Adipose tissue (tissue), 3 donors: Measurements from ENCODE around the gene SMPD4. TPM values are rescaled to one million over a fixed set of nuclear protein-coding genes. Genes with fewer than 3 reads are reported as not detected.
"Not testable (repeated sequence)": the region's sequence is repeated elsewhere in the genome, so short reads cannot be mapped to it uniquely, and the experiment has no call there.

Experiments
- H3K27ac ChIP-seq: one replicate; pipeline ENCODE4 v1.5.1; 2013; ENCODE audit warnings: low read depth, low read length
- WGBS, 3 donors: extraction: QIAGEN DNeasy Blood & Tissue Kit; methylation state at CpG; one replicate each; pipeline ENCODE4 v1.1.7; 2013; 5-methylcytosine and 5-hydroxymethylcytosine counted together
- polyA plus RNA-seq, 3 donors: library from polyadenylated mRNA; stranded (reverse); fragments of 200-250 nt; gene quantifications; one replicate each; pipeline ENCODE4 v1.2.3, GENCODE V29; 2013
- donor health status: healthy with polysubstance abuse.
- donor health status: Bipolar disorder and iron deficiency.
- donor health status: healthy.

The SMPD4 gene
- polyA plus RNA-seq, result 10 to 100 TPM; 20.9 to 29.5 (median 29.1) TPM

- H3K27ac ChIP-seq, result peak within 1 kb of the TSS; percentile 40
- 0 to 1% (median 0%) methylated on average over 48 to 55 of the region's 55 CpGs for WGBS, 3 donors
Observed at GRCh38 chr2:130181325-130181879, at the start of gene SMPD4. Gene SMPD4, minus strand, starts transcription at chr2:130181602. Its CDS starts 5,010 bp downstream, at chr2:130176592.

DNA sequence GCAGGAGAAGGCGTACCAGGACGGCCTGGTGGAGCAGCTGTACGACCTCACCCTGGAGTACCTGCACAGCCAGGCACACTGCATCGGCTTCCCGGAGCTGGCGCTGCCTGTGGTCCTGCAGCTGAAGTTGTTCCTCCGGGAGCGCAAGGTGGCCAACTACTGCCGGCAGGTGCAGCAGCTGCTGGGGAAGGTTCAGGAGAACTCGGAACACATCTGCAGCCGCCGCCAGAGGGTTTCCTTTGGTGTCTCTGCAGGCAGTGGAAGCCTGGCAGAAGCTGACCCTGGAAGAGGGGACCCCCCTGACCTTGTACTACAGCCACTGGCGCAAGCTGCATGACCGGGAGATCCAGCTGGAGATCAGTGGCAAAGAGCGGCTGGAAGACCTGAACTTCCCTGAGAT, 49.5 kb upstream of the SMPD4 start:
- WGBS, 3 donors, result 88 to 92% (median 91%) methylated on average over 15 of the region's 15 CpGs
- H3K27ac ChIP-seq, result not testable (repeated sequence)

DNA sequence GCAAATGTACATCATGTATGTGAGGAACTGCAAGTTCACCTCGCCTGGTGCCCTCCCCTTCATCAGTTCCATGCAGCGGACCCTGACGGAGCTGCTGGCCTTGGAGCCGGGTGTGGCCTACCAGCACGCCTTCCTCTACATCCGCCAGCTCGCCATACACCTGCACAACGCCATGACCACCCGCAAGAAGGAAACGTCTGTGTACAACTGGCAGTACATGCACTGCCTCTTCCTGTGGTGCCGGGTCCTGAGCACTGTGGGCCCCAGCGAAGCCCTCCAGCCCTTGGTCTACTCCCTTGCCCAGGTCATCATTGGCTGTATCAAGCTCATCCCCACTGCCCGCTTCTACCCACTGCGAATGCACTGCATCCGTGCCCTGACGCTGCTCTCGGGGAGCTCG, 49.0 kb upstream of the SMPD4 start:
- 91 to 95% (median 93%) methylated on average over 15 to 18 of the region's 18 CpGs for WGBS, 3 donors
- not testable (repeated sequence) for H3K27ac ChIP-seq

- H3K27ac ChIP-seq, result not testable (repeated sequence)
- WGBS, 3 donors, result 39 to 50% (median 40%) methylated on average over 39 to 46 of the region's 48 CpGs
Observed at GRCh38 chr2:130229161-130229510, 47.7 kb upstream of the SMPD4 start.

DNA sequence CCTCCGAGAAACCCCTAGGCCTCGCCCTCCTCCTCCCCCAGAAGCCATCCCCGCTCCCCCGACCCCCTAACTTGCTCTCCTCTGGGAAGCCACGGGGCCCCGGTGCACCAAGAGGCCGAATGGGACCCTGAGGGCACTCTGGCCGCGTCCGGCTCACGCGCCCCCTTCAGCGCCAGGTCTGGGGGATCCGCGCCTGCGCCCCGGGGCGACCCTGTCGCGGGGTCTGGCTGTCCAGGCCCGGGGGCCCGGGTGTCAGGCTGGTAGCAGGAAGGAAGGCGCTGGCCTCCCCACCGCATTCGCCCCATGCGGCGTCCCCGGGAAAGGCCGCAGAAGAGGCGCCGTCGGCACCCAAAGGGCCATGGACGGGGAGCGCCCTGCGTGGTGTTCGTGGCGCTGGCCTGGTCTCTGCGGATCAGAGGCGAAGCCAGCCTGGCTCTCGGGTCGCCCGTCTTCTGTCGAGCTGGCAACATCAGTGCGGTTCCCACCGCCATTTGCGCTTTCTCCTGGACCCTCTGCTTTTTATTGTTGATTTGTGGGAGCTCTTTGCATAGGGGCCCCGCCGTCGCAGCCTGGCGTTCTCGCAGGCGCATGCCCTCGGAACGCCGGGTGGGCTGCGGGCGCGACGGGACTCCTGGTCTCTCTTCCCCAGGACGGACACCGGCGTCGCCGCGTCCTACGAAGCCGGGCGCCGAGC, 47.2 kb upstream of the SMPD4 start:
- WGBS, 3 donors, result 85 to 87% (median 86%) methylated on average over 58 to 68 of the region's 69 CpGs

GRCh38 chr2:130228005-130228404, 46.6 kb upstream of the SMPD4 start:
- 88 to 93% (median 90%) methylated on average over 15 to 21 of the region's 21 CpGs for WGBS, 3 donors
- H3K27ac ChIP-seq, result not testable (repeated sequence)

More for the DNA sequence above, 47.2 kb upstream of the SMPD4 start:
- not testable (repeated sequence) for H3K27ac ChIP-seq

GRCh38 chr2:130222523-130222922, 41.1 kb upstream of the SMPD4 start:
- not testable (repeated sequence) for H3K27ac ChIP-seq
- 32 to 42% (median 37%) methylated on average over 4 of the region's 4 CpGs for WGBS, 3 donors

DNA sequence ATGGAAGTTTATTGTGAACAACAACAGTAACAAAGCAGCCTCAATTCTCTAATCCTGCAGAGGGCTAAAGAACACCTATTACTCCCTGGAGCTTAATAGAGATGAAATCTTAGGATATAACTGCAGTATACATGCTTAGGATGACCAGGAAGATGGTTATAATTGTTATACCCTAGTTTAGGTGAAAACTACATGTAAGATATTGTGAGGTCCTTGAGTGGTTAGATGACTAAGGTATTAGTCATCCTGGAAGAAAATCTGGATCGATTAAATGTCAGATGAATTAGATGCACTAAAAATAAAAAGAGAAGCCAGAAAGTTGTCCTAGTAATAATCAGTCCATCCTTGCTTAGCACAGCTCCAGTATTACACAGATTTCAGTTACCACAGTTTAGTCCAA, 39.1 kb upstream of the SMPD4 start:
- WGBS, 3 donors, result 63% methylated on average over 1 of the region's 1 CpG; no CpG with 5 or more reads in 2 of the 3 donors

GRCh38 chr2:130219147-130219546, 37.7 kb upstream of the SMPD4 start:
- not testable (repeated sequence) for H3K27ac ChIP-seq
- 54 to 89% (median 74%) methylated on average over 2 of the region's 2 CpGs for WGBS, 3 donors

More for the DNA sequence above, 39.1 kb upstream of the SMPD4 start:
- H3K27ac ChIP-seq, result not testable (repeated sequence)

GRCh38 chr2:130207051-130207450, 25.6 kb upstream of the SMPD4 start:
- H3K27ac ChIP-seq, result not testable (repeated sequence)
- 57 to 87% (median 83%) methylated on average over 10 to 13 of the region's 13 CpGs for WGBS, 3 donors

DNA sequence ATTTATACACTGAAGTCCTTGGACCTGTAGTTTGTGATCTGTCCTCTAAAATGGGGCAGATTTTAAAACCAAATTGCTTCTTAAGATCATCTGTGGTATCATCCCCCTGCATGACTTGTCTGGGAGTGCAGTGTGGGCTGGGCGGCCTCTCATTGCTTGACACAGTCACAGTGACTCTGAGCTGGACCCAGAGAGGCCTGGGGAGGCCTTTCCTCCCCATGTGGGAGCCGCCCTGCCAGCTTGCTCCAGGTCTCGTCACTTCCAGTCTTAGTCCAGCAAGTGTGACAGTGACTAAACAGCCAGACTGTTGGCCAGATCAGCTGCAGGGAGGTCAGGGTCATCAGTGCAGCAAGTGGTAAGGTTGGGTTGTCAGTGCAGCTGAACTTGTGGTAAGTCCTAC, 21.7 kb upstream of the SMPD4 start:
- WGBS, 3 donors, result 72 to 85% (median 77%) methylated on average over 2 to 3 of the region's 3 CpGs
- not testable (repeated sequence) for H3K27ac ChIP-seq

DNA sequence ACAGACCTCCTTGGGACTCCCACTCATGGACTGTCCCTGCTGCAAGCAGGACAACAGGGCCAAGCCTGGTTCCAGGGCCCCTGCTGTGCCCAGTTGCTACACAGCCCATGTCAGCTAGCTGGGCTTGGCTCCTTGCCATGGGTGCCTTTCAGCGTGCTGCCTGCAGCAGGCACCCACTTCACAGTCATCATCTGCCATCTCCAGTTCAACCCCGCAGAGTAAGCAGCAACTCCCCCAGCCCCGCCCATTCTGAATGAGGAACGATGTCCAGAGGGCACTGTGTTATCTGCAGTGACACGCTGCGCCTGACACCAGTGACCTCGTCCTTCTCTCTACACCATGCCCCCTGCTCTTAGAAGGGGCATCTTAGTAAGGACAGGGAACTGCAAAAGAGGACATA, 21.1 kb upstream of the SMPD4 start:
- 33 to 47% (median 39%) methylated on average over 2 to 5 of the region's 7 CpGs for WGBS, 3 donors
- not testable (repeated sequence) for H3K27ac ChIP-seq

GRCh38 chr2:130198343-130198742, 16.9 kb upstream of the SMPD4 start, which contains the start of gene TUBA3E:
Gene TUBA3E, minus strand, starts transcription at chr2:130198439. Its CDS starts 79 bp downstream, at chr2:130198360.
- no peak within 1 kb of the TSS for H3K27ac ChIP-seq
- WGBS, 3 donors, result 94 to 97% (median 97%) methylated on average over 20 to 26 of the region's 26 CpGs

GRCh38 chr2:130196052-130196451, 14.7 kb upstream of the SMPD4 start:
- not testable (repeated sequence) for H3K27ac ChIP-seq
- 77 to 95% (median 90%) methylated on average over 9 to 10 of the region's 13 CpGs for WGBS, 3 donors

GRCh38 chr2:130195089-130195635, 13.8 kb upstream of the SMPD4 start:
- not testable (repeated sequence) for H3K27ac ChIP-seq
- 68 to 85% (median 83%) methylated on average over 9 of the region's 9 CpGs for WGBS, 3 donors

- WGBS, 3 donors, result 89 to 91% (median 90%) methylated on average over 22 of the region's 22 CpGs
- not testable (repeated sequence) for H3K27ac ChIP-seq
Observed at GRCh38 chr2:130193824-130194223, 12.4 kb upstream of the SMPD4 start.

- WGBS, 3 donors, result 75 to 80% (median 76%) methylated on average over 3 of the region's 3 CpGs
- H3K27ac ChIP-seq, result not testable (repeated sequence)
Observed at GRCh38 chr2:130192451-130192850, 11.0 kb upstream of the SMPD4 start.

- H3K27ac ChIP-seq, result not testable (repeated sequence)
- WGBS, 3 donors, result 91 to 95% (median 95%) methylated on average over 6 of the region's 6 CpGs
Observed at GRCh38 chr2:130191319-130191718, 9.9 kb upstream of the SMPD4 start.

GRCh38 chr2:130190237-130190636, 8.8 kb upstream of the SMPD4 start:
- 90 to 93% (median 91%) methylated on average over 15 of the region's 15 CpGs for WGBS, 3 donors
- H3K27ac ChIP-seq, result no peak overlapping the region

- WGBS, 3 donors, result 70 to 87% (median 78%) methylated on average over 3 to 4 of the region's 4 CpGs
- H3K27ac ChIP-seq, result not testable (repeated sequence)
Observed at GRCh38 chr2:130188958-130189357, 7.6 kb upstream of the SMPD4 start.
